Endothelial cell of umbilical vein (primary cell): ENCODE measurements around the gene SLCO3A1. TPM values are rescaled to one million over a fixed set of nuclear protein-coding genes. Genes with fewer than 3 reads are reported as not detected.

Experiments used
- BruUV-seq: library from RNA; stranded (reverse); fragments of 400-500 nt; replicated peaks from 2 replicates; lab custom pipeline; 2021; lab: Mats Ljungman, UMichigan
- CTCF ChIA-PET: fragments of 300-600, 350-600 bp; sonication (Branson Sonifier 250); formaldehyde crosslinking; loops from one replicate; lab custom pipeline; 2021; ENCODE audit warnings: antibody characterized with exemption, inconsistent platforms; lab: Charles Lee
- POLR2A ChIA-PET: fragments of 300-600, 350-600 bp; sonication (Branson Sonifier 250); formaldehyde crosslinking; loops from one replicate; lab custom pipeline; 2021; ENCODE audit warnings: antibody characterized with exemption, inconsistent platforms; lab: Charles Lee
- DNase-seq: peaks from one replicate; pipeline ENCODE4 v3.0.0-alpha.2; 2011; ENCODE audit warnings: low read depth, low spot score
- FAIRE-seq: peaks from 2 replicates; lab custom pipeline; 2011; peaks lifted over from hg19 to GRCh38; lab: Jason Lieb, UNC
- H2AFZ ChIP-seq: 2 replicates; pipeline ENCODE4 v1.6.0; 2012; ENCODE audit warnings: low read depth, low read length, control low read depth, inconsistent platforms
- H3K27ac ChIP-seq: 2 replicates; pipeline ENCODE4 v1.5.1; 2011; ENCODE audit warnings: low read depth, mild to moderate bottlenecking, control low read depth, low read length, moderate library complexity; ENCODE audit not compliant: insufficient read depth
- H3K27me3 ChIP-seq, 2 experiments: 2 replicates each; pipeline versions ENCODE4 v1.6.0 to v1.6.1; 2011; ENCODE audit warnings: low read length in 2 of 2, mixed read lengths in 1 of 2; ENCODE audit not compliant: control insufficient read depth in 2 of 2, insufficient read depth in 2 of 2
- H3K36me3 ChIP-seq, 2 experiments: 2 replicates in 1 of 2; 3 replicates in 1 of 2; pipeline ENCODE4 v1.5.1; 2011; ENCODE audit warnings: low read length in 2 of 2, mild to moderate bottlenecking in 1 of 2, moderate library complexity in 1 of 2; ENCODE audit not compliant: control insufficient read depth in 2 of 2, insufficient read depth in 2 of 2; ENCODE audit errors: extremely low read depth in 1 of 2
- H3K4me1 ChIP-seq: 3 replicates; pipeline ENCODE4 v1.5.1; 2011; ENCODE audit warnings: mild to moderate bottlenecking, low read length; ENCODE audit not compliant: control insufficient read depth, insufficient read depth; ENCODE audit errors: extremely low read depth
- H3K4me2 ChIP-seq: 2 replicates; pipeline ENCODE4 v1.6.1; 2011; ENCODE audit warnings: low read length, control low read depth, mixed read lengths; ENCODE audit not compliant: insufficient read depth
- H3K4me3 ChIP-seq, 3 experiments: fragments of 200-600 bp in 1 of 3; sonication (generic), shearing (Covaris generic) in 1 of 3; replicated peaks in 1 of 3; 2 replicates each; pipeline ENCODE4 v1.5.1; 2011 to 2016; ENCODE audit warnings: control low read depth in 3 of 3, low read length in 3 of 3, mild to moderate bottlenecking in 2 of 3, inconsistent platforms in 1 of 3, low read depth in 1 of 3, moderate library complexity in 1 of 3; ENCODE audit not compliant: insufficient read depth in 1 of 3
- H3K79me2 ChIP-seq: 2 replicates; pipeline ENCODE4 v1.6.0; 2012; ENCODE audit warnings: low read length, inconsistent platforms; ENCODE audit not compliant: control insufficient read depth, insufficient read depth
- H3K9ac ChIP-seq: replicated peaks from 2 replicates; pipeline ENCODE3; 2011; ENCODE audit warnings: low read length, control low read depth; ENCODE audit not compliant: insufficient read depth; ENCODE audit errors: extremely low read depth
- H3K9me1 ChIP-seq: replicated peaks from 3 replicates; pipeline ENCODE4 v1.6.0; 2011; ENCODE audit warnings: mild to moderate bottlenecking, low read length; ENCODE audit not compliant: control insufficient read depth, insufficient read depth; ENCODE audit errors: extremely low read depth
- H3K9me3 ChIP-seq: replicated peaks from 2 replicates; pipeline ENCODE4 v1.5.1; 2012; ENCODE audit warnings: low read length, inconsistent platforms; ENCODE audit not compliant: control insufficient read depth, insufficient read depth
- H4K20me1 ChIP-seq: replicated peaks from 2 replicates; pipeline ENCODE3; 2011; ENCODE audit warnings: mild to moderate bottlenecking, low read length; ENCODE audit not compliant: control insufficient read depth, insufficient read depth; ENCODE audit errors: extremely low read depth
- CTCF ChIP-seq, 2 donors: IDR thresholded peaks; 1 replicate in 1 of 2; 2 replicates in 1 of 2; pipeline ENCODE4 v1.5.1; 2011; ENCODE audit warnings: low read length in 2 of 2, mild to moderate bottlenecking in 2 of 2, moderate library complexity in 2 of 2, control low read depth in 1 of 2, inconsistent platforms in 1 of 2, low read depth in 1 of 2; ENCODE audit not compliant: insufficient read depth in 1 of 2; ENCODE audit errors: extremely low read depth in 1 of 2
- EZH2 ChIP-seq: IDR thresholded peaks from 2 replicates; pipeline ENCODE4 v1.6.1; 2012; ENCODE audit warnings: borderline replicate concordance, low read depth, mild to moderate bottlenecking, moderate library complexity, low read length, inconsistent platforms; ENCODE audit not compliant: severe bottlenecking
- FOS ChIP-seq: IDR thresholded peaks from 2 replicates; pipeline ENCODE4 v1.6.1; 2011; ENCODE audit warnings: mild to moderate bottlenecking, low read length, moderate library complexity, borderline replicate concordance; ENCODE audit not compliant: insufficient read depth
- GATA2 ChIP-seq: IDR thresholded peaks from 2 replicates; pipeline ENCODE4 v1.7.0; 2011; ENCODE audit warnings: low read depth, mild to moderate bottlenecking, moderate library complexity, mixed read lengths, low read length; ENCODE audit not compliant: insufficient read length, insufficient read depth
- JUN ChIP-seq: IDR thresholded peaks from 2 replicates; pipeline ENCODE4 v1.6.1; 2011; ENCODE audit warnings: borderline replicate concordance, low read depth; ENCODE audit not compliant: insufficient read length, insufficient read depth
- MAX ChIP-seq: IDR thresholded peaks from 2 replicates; pipeline ENCODE4 v1.6.1; 2011; ENCODE audit not compliant: insufficient read depth, insufficient read length
- dilution Hi-C: fragments of 300-500 bp; cut with MboI; formaldehyde crosslinking; loops from one replicate; pipeline ENCODE4 v1.15.0; 2019; ENCODE audit warnings: low sequenced_read_pairs; ENCODE audit not compliant: extremely low pct_ligation_motif_present
- intact Hi-C: fragments of 100-400 bp; cut with micrococcal nuclease; formaldehyde crosslinking; loops from one replicate; pipeline ENCODE4 v1.10.0; 2022
- polyA plus RNA-seq, 4 experiments: library from polyadenylated mRNA; depleted of rRNA in 3 of 4; stranded (reverse) in 3 of 4; unstranded in 1 of 4; fragments of >200 nt; gene quantifications; 2 replicates each; pipeline versions ENCODE4 v1.2.1 to v1.2.3, GENCODE V29; 2011 to 2012; ENCODE audit warnings: missing spikeins in 1 of 4
- total RNA-seq: library from RNA; stranded (reverse); gene quantifications from 2 replicates; pipeline ENCODE4 v1.2.3, GENCODE V29; 2021

SLCO3A1 gene
- total and polyA plus RNA-seq, 2 donors (not counting 3 experiments of a cell fraction or from before 2014, with no cell fraction given): 0.88 to 0.92 TPM

GRCh38 chr15:92155934-92156333 is 302.4 kb downstream of the SLCO3A1 start:
- Histone ChIP-seq H3K79me2 (no peaks in the 10 kb centered on the region), H2AFZ (no peak overlapping the region), H3K4me3 (no peak overlapping the region), H4K20me1 (no peaks in the 10 kb centered on the region), H3K4me2 (no peak overlapping the region), H3K27me3 (no peaks in the 10 kb centered on the region), H3K9ac (no peak overlapping the region), H3K9me1 (no peaks in the 10 kb centered on the region), H3K27ac (no peak overlapping the region), H3K4me1 (no peaks in the 10 kb centered on the region), H3K36me3 (no peaks in the 10 kb centered on the region), H3K9me3 (no peaks in the 10 kb centered on the region)
- dilution Hi-C loops (no loop called here), intact Hi-C loops (no loop called here)
- TF ChIP-seq MAX: no peak
- TF ChIP-seq JUN: no peak
- no peak for TF ChIP-seq FOS
- no peak for TF ChIP-seq GATA2
- TF ChIP-seq CTCF (IDR thresholded peaks at IDR 0.05; ENCODE audit: extremely low read depth in 1 of 2, insufficient read depth in 1 of 2, low read depth in 1 of 2, low read length in 2 of 2): no peak
- no peak for TF ChIP-seq EZH2
- FAIRE-seq (no peak), DNase-seq (no peak)
- no TSS peak for BruUV-seq
- ChIA-PET POLR2A (no interaction called here), CTCF (no interaction called here)
